OCI-LY7 (cell line): ENCODE data around the gene RAB27B. TPM values are rescaled to one million over a fixed set of nuclear protein-coding genes. Genes with fewer than 3 reads are reported as not detected.

ENCODE experiments used
- BruUV-seq: library from RNA; stranded (reverse); fragments of 400-500 nt; replicated peaks from 2 replicates; lab custom pipeline; 2021; lab: Mats Ljungman, UMichigan
- CTCF ChIA-PET: fragments of 300-600 bp; sonication (Branson Sonifier 250); formaldehyde crosslinking; loops from one replicate; lab custom pipeline; 2022; ENCODE audit warnings: antibody characterized with exemption; ENCODE audit not compliant: unreplicated experiment; lab: Charles Lee
- POLR2A ChIA-PET: fragments of 300-600 bp; sonication (Branson Sonifier 250); formaldehyde crosslinking; loops from one replicate; lab custom pipeline; 2022; ENCODE audit warnings: antibody characterized with exemption; lab: Charles Lee
- DNase-seq: peaks from one replicate; pipeline ENCODE4 v3.0.0-alpha.2; 2015; ENCODE audit warnings: low spot score
- H2AFZ ChIP-seq: fragments of 200-600 bp; sonication (generic), shearing (Covaris generic); 2 replicates; pipeline ENCODE4 v1.6.1; 2014; ENCODE audit warnings: mild to moderate bottlenecking, antibody characterized with exemption, low read length, moderate library complexity
- H3K27ac ChIP-seq: fragments of 200-600 bp; sonication (generic); 2 replicates; pipeline ENCODE4 v1.5.1; 2014; ENCODE audit warnings: mixed run types, low read depth, mild to moderate bottlenecking, moderate library complexity, low read length, inconsistent platforms; ENCODE audit not compliant: poor library complexity, severe bottlenecking
- H3K36me3 ChIP-seq: fragments of 200-600 bp; sonication (generic); 2 replicates; pipeline ENCODE4 v1.6.1; 2014; ENCODE audit warnings: mild to moderate bottlenecking, antibody characterized with exemption, low read length, moderate library complexity, mixed read lengths; ENCODE audit not compliant: insufficient read depth
- H3K4me1 ChIP-seq: fragments of 200-600 bp; sonication (generic); 2 replicates; pipeline ENCODE4 v1.5.1; 2014; ENCODE audit warnings: mild to moderate bottlenecking, low read length; ENCODE audit not compliant: insufficient read depth, poor library complexity, severe bottlenecking
- H3K4me2 ChIP-seq: fragments of 200-600 bp; sonication (generic); 2 replicates; pipeline ENCODE4 v1.6.1; 2014; ENCODE audit warnings: mild to moderate bottlenecking, low read length
- H3K4me3 ChIP-seq: fragments of 200-600 bp; sonication (generic); 2 replicates; pipeline ENCODE4 v1.5.1; 2014; ENCODE audit warnings: mild to moderate bottlenecking, low read depth, low read length; ENCODE audit not compliant: poor library complexity, severe bottlenecking
- H3K79me2 ChIP-seq: fragments of 200-600 bp; sonication (generic); 2 replicates; pipeline ENCODE4 v1.6.1; 2016; ENCODE audit warnings: low read depth, mild to moderate bottlenecking, low read length, moderate library complexity, mixed read lengths; ENCODE audit not compliant: insufficient read depth
- H3K9me2 ChIP-seq: fragments of 200-600 bp; sonication (generic); 2 replicates; pipeline ENCODE4 v1.6.1; 2016; ENCODE audit warnings: mild to moderate bottlenecking, low read length, mixed read lengths; ENCODE audit not compliant: insufficient read depth
- H3K9me3 ChIP-seq: fragments of 200-600 bp; sonication (generic); 2 replicates; pipeline ENCODE4 v1.6.1; 2014; ENCODE audit warnings: mild to moderate bottlenecking, mixed run types, low read length, mixed read lengths
- H4K20me1 ChIP-seq: fragments of 200-600 bp; sonication (generic); 2 replicates; pipeline ENCODE4 v1.6.1; 2014; ENCODE audit warnings: mild to moderate bottlenecking, antibody characterized with exemption, low read length, moderate library complexity, mixed read lengths; ENCODE audit not compliant: insufficient read depth
- EZH2phosphoT487 ChIP-seq: fragments of 200-600 bp; sonication (generic); IDR thresholded peaks from 2 replicates; pipeline ENCODE4 v1.6.1; 2018; ENCODE audit warnings: low read depth, borderline replicate concordance, mild to moderate bottlenecking, mixed run types, antibody characterized with exemption, low read length, moderate library complexity, mixed read lengths
- intact Hi-C: fragments of 100-400 bp; cut with micrococcal nuclease; formaldehyde crosslinking; loops from one replicate; pipeline ENCODE4 v1.10.0; 2022; ENCODE audit not compliant: unreplicated experiment
- total RNA-seq, 2 experiments: library from RNA; depleted of rRNA in 1 of 2; stranded (reverse); fragments of >200 nt in 1 of 2; shearing (Covaris generic) in 1 of 2; gene quantifications; 2 replicates each; pipeline ENCODE4 v1.2.3, GENCODE V29; 2014 to 2022
- TF ChIP-seq, protein P1 (sequence below): fragments of 200-600 bp; sonication (generic); conservative IDR thresholded peaks from 2 replicates; pipeline ENCODE4 v1.5.1; 2014; ENCODE audit warnings: mild to moderate bottlenecking, antibody characterized with exemption, low read length, moderate library complexity, mixed read lengths

Gene RAB27B
- total RNA-seq, 2 experiments from 2014 or later: not detected

DNA sequence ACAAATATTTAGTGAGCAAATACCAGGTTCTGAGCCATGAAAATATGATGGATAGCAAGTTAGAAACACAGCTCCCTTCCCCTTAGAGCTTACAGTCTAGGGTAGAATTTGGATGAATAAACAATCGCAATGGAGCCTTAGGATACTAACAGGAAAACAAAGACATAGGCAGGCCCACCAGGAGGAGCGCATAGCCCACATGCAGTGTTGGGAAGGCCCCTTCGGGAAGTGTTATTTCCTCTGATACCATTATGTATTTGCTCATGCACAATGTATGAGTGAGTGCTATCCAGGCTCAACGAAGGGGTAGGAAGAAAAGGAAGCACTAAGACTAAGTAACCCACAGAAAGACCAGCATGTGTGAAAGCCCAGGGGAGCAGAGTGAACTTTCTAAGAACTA, 54.0 kb downstream of the RAB27B start:
- Histone ChIP-seq H3K36me3 (no peaks in the 10 kb centered on the region), H3K4me1 (no peaks in the 10 kb centered on the region), H3K9me2 (no peaks in the 10 kb centered on the region), H3K9me3 (no peaks in the 10 kb centered on the region), H3K4me3 (no peak overlapping the region), H3K4me2 (no peak overlapping the region), H3K79me2 (no peaks in the 10 kb centered on the region), H4K20me1 (no peaks in the 10 kb centered on the region), H3K27ac (no peak overlapping the region), H2AFZ (no peak overlapping the region)
- ChIA-PET CTCF (no interaction called here), POLR2A (no interaction called here)
- intact Hi-C loops: no loop called here
- DNase-seq: no peak
- TF ChIP-seq, protein P1, sequence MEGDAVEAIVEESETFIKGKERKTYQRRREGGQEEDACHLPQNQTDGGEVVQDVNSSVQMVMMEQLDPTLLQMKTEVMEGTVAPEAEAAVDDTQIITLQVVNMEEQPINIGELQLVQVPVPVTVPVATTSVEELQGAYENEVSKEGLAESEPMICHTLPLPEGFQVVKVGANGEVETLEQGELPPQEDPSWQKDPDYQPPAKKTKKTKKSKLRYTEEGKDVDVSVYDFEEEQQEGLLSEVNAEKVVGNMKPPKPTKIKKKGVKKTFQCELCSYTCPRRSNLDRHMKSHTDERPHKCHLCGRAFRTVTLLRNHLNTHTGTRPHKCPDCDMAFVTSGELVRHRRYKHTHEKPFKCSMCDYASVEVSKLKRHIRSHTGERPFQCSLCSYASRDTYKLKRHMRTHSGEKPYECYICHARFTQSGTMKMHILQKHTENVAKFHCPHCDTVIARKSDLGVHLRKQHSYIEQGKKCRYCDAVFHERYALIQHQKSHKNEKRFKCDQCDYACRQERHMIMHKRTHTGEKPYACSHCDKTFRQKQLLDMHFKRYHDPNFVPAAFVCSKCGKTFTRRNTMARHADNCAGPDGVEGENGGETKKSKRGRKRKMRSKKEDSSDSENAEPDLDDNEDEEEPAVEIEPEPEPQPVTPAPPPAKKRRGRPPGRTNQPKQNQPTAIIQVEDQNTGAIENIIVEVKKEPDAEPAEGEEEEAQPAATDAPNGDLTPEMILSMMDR: no peak
- TF ChIP-seq EZH2phosphoT487: no peak
- BruUV-seq: no TSS peak

GRCh38 chr18:54883816-54884604, 55.7 kb downstream of the RAB27B start:
- Histone ChIP-seq H3K27ac (no peak overlapping the region), H3K9me2 (no peaks in the 10 kb centered on the region), H2AFZ (no peak overlapping the region), H3K36me3 (no peaks in the 10 kb centered on the region), H3K4me3 (no peak overlapping the region), H4K20me1 (no peaks in the 10 kb centered on the region), H3K79me2 (no peaks in the 10 kb centered on the region), H3K9me3 (no peaks in the 10 kb centered on the region), H3K4me1 (no peaks in the 10 kb centered on the region), H3K4me2 (no peak overlapping the region)
- no peak for TF ChIP-seq EZH2phosphoT487
- TF ChIP-seq, protein P1: no peak
- no peak for DNase-seq
- ChIA-PET POLR2A (no interaction called here), CTCF (no interaction called here)
- intact Hi-C loops: no loop called here
- no TSS peak for BruUV-seq

DNA sequence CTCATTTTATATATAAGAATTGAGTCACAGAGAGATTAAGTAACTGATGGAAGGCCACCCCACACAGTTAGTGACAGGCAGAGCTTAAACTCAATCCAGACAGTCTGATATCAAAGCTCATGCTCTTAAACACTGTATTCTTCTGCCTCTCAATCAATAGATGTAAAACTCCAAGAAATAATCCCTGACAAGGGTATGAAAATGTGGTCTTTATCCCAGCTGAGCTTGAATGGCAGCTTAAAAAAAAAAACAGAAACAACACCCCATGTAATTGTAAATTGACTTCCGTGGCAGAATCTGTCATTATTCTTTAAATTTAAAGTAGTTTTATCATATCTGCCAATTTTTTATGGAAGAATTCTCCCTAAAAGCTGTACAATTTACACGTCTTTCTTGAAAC, 60.1 kb downstream of the RAB27B start:
- no TSS peak for BruUV-seq
- POLR2A ChIA-PET: no interaction called here
- Histone ChIP-seq H3K27ac (no peak overlapping the region), H3K4me2 (no peak overlapping the region), H2AFZ (no peak overlapping the region), H3K9me3 (no peaks in the 10 kb centered on the region), H4K20me1 (no peaks in the 10 kb centered on the region), H3K79me2 (no peaks in the 10 kb centered on the region), H3K9me2 (no peaks in the 10 kb centered on the region), H3K4me1 (no peaks in the 10 kb centered on the region), H3K4me3 (no peak overlapping the region), H3K36me3 (no peaks in the 10 kb centered on the region)
- TF ChIP-seq EZH2phosphoT487: no peak
- TF ChIP-seq, protein P1: no peak
- intact Hi-C loops: no loop called here
- no peak for DNase-seq
- CTCF ChIA-PET: no interaction called here
